WI38 (cell line): ENCODE data around the gene SPEM3.

ENCODE experiments used
- H3K4me3 ChIP-seq: 2 replicates; pipeline ENCODE4 v1.5.1; 2011; ENCODE audit warnings: low read depth, mild to moderate bottlenecking, control low read depth, low read length
- TF ChIP-seq, protein P1 (sequence below): IDR thresholded peaks from 2 replicates; pipeline ENCODE4 v1.5.1; 2012; ENCODE audit warnings: low read depth, mild to moderate bottlenecking, control low read depth, low read length

SPEM3 gene

DNA sequence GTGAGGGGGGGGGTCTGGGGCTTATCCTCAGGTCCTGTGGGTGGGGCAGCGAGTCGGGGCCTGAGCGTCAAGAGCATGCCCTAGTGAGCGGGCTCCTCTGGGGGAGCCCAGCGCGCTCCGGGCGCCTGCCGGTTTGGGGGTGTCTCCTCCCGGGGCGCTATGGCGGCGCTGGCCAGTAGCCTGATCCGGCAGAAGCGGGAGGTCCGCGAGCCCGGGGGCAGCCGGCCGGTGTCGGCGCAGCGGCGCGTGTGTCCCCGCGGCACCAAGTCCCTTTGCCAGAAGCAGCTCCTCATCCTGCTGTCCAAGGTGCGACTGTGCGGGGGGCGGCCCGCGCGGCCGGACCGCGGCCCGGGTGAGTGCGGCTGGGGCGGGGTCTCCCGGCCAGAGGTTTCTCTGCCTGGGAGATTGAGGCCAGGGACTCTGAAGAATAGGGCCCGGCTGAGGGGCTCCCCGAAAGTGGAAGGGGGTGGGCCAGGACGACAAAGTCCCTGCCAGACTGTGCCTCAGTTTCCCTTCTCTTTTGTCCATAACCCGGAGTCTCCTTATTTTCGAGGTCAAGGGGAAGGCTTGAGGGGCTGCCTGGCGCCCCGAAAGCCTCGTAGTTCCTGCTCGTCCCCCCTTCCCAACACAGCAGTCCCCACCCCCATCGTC is 10.9 kb downstream of the SPEM3 start, which contains the start of gene FGF11:
Gene FGF11 (plus strand): TSS at position 51 of the 651 bp plus-strand sequence. CDS start 109 bp downstream, at position 160.
- H3K4me3 ChIP-seq, result peak within 1 kb of the TSS; percentile 46
- TF ChIP-seq, protein P1, sequence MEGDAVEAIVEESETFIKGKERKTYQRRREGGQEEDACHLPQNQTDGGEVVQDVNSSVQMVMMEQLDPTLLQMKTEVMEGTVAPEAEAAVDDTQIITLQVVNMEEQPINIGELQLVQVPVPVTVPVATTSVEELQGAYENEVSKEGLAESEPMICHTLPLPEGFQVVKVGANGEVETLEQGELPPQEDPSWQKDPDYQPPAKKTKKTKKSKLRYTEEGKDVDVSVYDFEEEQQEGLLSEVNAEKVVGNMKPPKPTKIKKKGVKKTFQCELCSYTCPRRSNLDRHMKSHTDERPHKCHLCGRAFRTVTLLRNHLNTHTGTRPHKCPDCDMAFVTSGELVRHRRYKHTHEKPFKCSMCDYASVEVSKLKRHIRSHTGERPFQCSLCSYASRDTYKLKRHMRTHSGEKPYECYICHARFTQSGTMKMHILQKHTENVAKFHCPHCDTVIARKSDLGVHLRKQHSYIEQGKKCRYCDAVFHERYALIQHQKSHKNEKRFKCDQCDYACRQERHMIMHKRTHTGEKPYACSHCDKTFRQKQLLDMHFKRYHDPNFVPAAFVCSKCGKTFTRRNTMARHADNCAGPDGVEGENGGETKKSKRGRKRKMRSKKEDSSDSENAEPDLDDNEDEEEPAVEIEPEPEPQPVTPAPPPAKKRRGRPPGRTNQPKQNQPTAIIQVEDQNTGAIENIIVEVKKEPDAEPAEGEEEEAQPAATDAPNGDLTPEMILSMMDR, result no peak

DNA sequence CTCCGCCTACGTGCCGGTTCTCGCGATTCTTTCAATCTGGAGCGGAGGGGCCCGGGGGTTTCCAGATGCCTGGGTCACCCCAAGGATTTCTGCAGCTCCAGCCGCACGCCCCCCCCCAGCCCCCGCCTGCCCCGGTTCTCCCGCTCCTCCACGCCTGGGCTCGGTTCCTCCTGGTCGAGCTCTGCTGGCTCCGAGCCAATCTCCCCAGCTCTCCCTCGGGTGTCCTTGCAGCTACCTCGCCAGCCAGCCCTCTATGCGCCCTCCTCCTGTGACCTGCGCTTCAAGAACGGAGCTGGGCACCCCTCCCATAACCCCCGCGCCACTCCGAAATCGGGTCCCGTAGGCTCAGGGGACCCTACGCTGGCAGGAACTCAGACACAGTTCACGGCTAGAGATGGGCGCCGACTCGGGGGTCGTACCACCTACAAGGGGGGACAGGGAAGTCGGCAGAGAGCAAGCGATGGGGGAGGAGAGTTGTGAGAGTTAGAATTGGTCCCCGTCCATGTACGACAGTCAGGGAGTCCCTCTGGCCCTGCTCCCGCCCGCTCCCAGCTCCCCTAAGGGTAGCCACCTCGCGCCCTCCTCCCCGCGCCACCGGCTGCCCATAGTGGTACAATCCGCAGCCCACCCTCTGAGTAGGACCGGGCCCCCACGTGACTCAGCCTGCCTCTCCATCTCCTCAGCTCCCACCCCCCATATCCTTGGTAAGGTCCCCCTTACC is 11.6 kb downstream of the SPEM3 start:
- TF ChIP-seq, protein P1, result no peak
- peak overlapping the region; percentile 46 for H3K4me3 ChIP-seq

DNA sequence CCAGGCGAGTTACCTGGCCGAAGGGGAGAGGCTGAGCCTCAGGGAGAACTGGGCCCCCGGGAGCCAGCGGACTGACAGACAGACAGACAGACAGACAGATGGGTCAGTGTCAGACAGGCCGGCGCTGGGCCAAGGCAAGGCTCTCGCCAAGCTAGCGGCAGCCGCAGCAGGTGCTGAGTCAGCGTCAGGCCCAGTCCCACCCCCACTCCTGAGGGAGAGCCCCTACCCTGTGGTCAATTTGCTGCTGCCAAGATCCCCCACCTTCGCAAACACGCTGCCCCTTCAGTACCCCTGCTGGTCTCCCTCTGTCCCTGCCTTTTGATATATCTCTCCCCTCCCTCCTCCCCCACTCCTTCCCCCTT is 12.2 kb downstream of the SPEM3 start:
- TF ChIP-seq, protein P1, result no peak
- no peak overlapping the region for H3K4me3 ChIP-seq

DNA sequence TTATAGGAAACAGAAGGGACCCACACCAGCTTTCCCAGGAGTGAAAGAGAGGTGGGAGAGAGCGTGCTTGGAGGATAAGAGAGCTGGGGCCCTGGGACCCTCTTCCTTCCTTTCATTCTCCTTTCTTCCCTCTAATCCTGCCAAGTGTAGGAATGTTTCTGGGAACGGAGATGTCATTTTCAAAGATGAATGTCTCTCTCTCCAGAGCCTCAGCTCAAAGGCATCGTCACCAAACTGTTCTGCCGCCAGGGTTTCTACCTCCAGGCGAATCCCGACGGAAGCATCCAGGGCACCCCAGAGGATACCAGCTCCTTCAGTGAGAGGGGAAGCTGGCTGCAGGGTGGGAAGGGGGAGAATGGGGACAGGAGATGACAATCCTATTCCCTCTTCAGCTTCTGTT is 12.6 kb downstream of the SPEM3 start:
- no peak overlapping the region for H3K4me3 ChIP-seq
- TF ChIP-seq, protein P1, result no peak

DNA sequence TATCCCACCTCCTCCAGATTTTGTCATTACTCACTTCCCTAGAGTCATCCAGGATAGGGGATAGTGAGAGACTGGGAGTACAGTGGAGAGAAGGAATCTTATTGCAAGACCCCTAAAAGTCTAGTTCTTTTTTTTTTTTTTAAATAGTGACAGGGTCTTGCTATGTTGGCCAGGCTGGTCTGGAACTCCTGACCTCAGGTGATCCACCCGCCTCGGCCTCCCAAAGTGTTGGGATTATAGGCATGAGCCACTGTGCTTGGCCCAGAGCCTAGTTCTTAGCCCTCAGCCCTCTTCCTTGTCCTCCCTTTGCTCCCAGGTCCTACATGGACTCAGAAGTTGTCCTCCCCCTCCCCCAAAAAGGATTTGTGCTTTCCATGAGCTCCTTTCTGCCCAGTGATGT is 13.5 kb downstream of the SPEM3 start:
- no peak overlapping the region for H3K4me3 ChIP-seq
- TF ChIP-seq, protein P1, result no peak

DNA sequence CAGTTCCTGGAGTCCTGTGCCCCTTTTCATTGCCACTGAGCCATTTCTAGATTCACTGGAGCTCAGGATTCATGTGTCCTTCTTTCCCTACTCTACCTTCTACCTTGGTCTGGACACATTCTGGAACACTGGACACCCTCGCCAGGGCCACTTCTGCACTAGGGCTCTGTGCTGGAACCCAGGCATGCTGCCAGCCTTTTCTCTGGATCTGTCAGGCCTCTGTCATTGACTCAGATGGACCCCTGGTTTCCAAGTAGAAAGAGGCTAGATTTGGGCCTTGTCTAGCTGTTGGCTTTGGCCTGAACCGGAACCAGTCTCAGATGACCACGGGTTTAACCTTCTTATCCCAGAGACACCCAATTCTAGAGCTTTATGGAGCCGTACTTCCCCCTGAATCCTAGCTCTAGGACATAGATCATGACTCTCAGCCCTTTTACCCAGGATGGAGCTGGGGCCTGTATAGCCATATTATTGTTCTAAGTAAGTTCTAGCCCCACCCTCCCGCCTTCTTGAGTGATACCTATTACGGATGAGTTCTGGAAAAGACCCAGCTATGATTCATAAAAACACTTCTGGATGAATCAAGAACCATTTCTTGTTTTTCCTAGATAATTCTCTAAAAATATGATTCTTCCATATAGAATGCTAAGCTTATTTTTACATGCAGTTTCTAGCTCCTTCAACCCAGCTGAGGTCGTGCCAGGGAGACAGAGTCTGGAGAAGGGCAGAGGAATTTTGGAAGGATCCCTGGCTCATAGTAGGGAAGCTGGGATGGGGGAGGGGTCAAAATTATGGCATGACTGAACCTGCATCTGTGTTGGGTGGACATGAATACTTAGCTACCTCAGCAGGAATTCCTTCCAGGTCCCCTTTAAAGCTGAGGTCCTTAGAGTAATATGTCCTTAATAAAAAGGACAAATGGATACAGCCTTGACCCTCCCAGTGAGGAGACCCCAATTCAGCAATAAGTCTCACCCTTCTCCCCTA is 15.1 kb downstream of the SPEM3 start:
- H3K4me3 ChIP-seq, result no peak overlapping the region
- TF ChIP-seq, protein P1, result no peak
